ENCODE measurements around the gene SLC39A11.

GRCh38 chr17:72702136-72702735, 390.3 kb downstream of the SLC39A11 start:
- TF ChIP-seq POLR2A (IDR thresholded peaks at IDR 0.05) (no peak), CTCF (IDR thresholded peaks at IDR 0.05) (no peak)

Data from thyroid gland (tissue), 4 donors.